Vagina (tissue), 2 donors: ENCODE results near the gene MYO9A.

Experiments
- POLR2A ChIP-seq, 2 donors: fragments of 450-650 bp; IDR thresholded peaks; one replicate each; pipeline ENCODE4 v1.6.1; 2017; ENCODE audit warnings: antibody characterized with exemption in 2 of 2, mild to moderate bottlenecking in 2 of 2, moderate library complexity in 2 of 2
- POLR2AphosphoS5 ChIP-seq, 2 donors: sonication (generic); formaldehyde crosslinking; IDR thresholded peaks; one replicate each; pipeline ENCODE4 v1.9.0; 2017; ENCODE audit warnings: antibody characterized with exemption in 2 of 2, mild to moderate bottlenecking in 2 of 2, low read depth in 1 of 2; ENCODE audit not compliant: insufficient read depth in 1 of 2
- TF ChIP-seq, protein P1 (sequence below), 3 experiments: fragments of 450-650 bp in 2 of 3; fragments of 200-600 bp in 1 of 3; sonication (generic) in 1 of 3; IDR thresholded peaks; one replicate each; pipeline ENCODE4 v1.5.1; 2017 to 2019; ENCODE audit warnings: antibody characterized with exemption in 3 of 3, mild to moderate bottlenecking in 2 of 3, moderate library complexity in 2 of 3

DNA sequence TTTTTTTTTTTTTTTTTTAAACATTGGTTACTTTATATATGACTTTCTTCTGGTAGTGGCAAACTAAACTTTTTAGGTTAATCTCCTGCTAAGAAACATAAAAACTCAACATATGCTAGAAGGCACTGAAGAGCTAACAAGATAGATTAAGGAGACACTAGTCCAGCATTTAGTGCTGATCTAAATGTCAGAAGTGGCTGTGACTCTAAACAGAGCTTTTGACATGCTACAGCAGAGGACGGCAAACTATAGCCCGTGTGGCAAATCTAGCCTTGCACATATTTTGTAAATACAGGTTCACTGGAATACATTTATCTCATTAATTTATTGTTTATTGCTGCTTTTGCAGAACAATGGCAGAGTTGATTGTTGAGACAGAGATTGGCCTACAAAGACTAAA, 287.0 kb downstream of the MYO9A start:
- no peak for TF ChIP-seq POLR2A (IDR thresholded peaks at IDR 0.05)
- TF ChIP-seq, protein P1, sequence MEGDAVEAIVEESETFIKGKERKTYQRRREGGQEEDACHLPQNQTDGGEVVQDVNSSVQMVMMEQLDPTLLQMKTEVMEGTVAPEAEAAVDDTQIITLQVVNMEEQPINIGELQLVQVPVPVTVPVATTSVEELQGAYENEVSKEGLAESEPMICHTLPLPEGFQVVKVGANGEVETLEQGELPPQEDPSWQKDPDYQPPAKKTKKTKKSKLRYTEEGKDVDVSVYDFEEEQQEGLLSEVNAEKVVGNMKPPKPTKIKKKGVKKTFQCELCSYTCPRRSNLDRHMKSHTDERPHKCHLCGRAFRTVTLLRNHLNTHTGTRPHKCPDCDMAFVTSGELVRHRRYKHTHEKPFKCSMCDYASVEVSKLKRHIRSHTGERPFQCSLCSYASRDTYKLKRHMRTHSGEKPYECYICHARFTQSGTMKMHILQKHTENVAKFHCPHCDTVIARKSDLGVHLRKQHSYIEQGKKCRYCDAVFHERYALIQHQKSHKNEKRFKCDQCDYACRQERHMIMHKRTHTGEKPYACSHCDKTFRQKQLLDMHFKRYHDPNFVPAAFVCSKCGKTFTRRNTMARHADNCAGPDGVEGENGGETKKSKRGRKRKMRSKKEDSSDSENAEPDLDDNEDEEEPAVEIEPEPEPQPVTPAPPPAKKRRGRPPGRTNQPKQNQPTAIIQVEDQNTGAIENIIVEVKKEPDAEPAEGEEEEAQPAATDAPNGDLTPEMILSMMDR (IDR thresholded peaks at IDR 0.05), result no peak
- no peak for TF ChIP-seq POLR2AphosphoS5 (IDR thresholded peaks at IDR 0.05; ENCODE audit: insufficient read depth in 1 of 2, low read depth in 1 of 2)
